ENCODE measurements around the gene ACIN1. TPM values are rescaled to one million over a fixed set of nuclear protein-coding genes. Genes with fewer than 3 reads are reported as not detected.

The ACIN1 gene
- total and polyA plus RNA-seq, 4 experiments from 2014 or later, result 1.2 to 327 (median 169) TPM

- POLR2A ChIA-PET (ENCODE audit: partially characterized antibody), result no interaction called here
Measured at GRCh38 chr14:23115918-23116317, 21.0 kb upstream of the ACIN1 start.

GRCh38 chr14:23115039-23115731 lies 20.2 kb upstream of the ACIN1 start:
- H3K27ac ChIP-seq (ENCODE audit: low read depth, low read length), result no peak overlapping the region
- no peaks in the 10 kb centered on the region for H3K27me3 ChIP-seq (ENCODE audit: insufficient read depth, low read length)
- POLR2A ChIA-PET (ENCODE audit: partially characterized antibody), result no interaction called here
- CTCF ChIA-PET (ENCODE audit: partially characterized antibody), result interaction anchor here (2.0 kb wide), 1 partner anchor 46 kb away, joined by 5 read pairs; no protein-coding TSS in a partner anchor
- H3K27ac Mint-ChIP-seq, result peak overlapping the region in 2 of 7 donors; percentile 18 to 73
- H3K9me3 Mint-ChIP-seq, result no peaks in the 10 kb centered on the region
- H3K36me3 Mint-ChIP-seq, result no peaks in the 10 kb centered on the region
- H3K36me3 ChIP-seq (ENCODE audit: insufficient read depth, low read length), result no peaks in the 10 kb centered on the region
- H3K27me3 Mint-ChIP-seq, result peaks cover 0 to 3% of the 10 kb centered on the region in 2 donors
- H3K4me1 ChIP-seq (ENCODE audit: insufficient read depth, low read length), result peaks cover 47% of the 10 kb centered on the region
- H3K4me3 ChIP-seq (ENCODE audit: low read length in 2 of 2), result no peak overlapping the region
- intact Hi-C loops (cut with micrococcal nuclease), result no loop called here
- H3K4me3 Mint-ChIP-seq, result no peak overlapping the region
- H3K9me3 ChIP-seq (ENCODE audit: control insufficient read depth in 1 of 2, low read length in 2 of 2), result no peaks in the 10 kb centered on the region
- H3K4me1 Mint-ChIP-seq, result peaks cover 16 to 42% (median 17%) of the 10 kb centered on the region in 4 donors
- no peak for DNase-seq

More at GRCh38 chr14:23115918-23116317, 21.0 kb upstream of the ACIN1 start:
- H3K9me3 ChIP-seq (ENCODE audit: control insufficient read depth in 1 of 2, low read length in 2 of 2), result no peaks in the 10 kb centered on the region
- no peaks in the 10 kb centered on the region for H3K27me3 ChIP-seq (ENCODE audit: insufficient read depth, low read length)
- intact Hi-C loops (cut with micrococcal nuclease), result no loop called here
- H3K4me3 ChIP-seq (ENCODE audit: low read length in 2 of 2), result no peak overlapping the region
- Mint-ChIP-seq H3K27me3 (peaks cover 0 to 3% of the 10 kb centered on the region in 2 donors), H3K9me3 (no peaks in the 10 kb centered on the region), H3K36me3 (no peaks in the 10 kb centered on the region), H3K4me1 (peaks cover 23 to 49% (median 24%) of the 10 kb centered on the region in 4 donors), H3K4me3 (no peak overlapping the region), H3K27ac (peak overlapping the region in 3 of 7 donors; percentile 5 to 57 (median 9))
- no peaks in the 10 kb centered on the region for H3K36me3 ChIP-seq (ENCODE audit: insufficient read depth, low read length)
- no peak for DNase-seq
- H3K27ac ChIP-seq (ENCODE audit: low read depth, low read length), result no peak overlapping the region
- CTCF ChIA-PET (ENCODE audit: partially characterized antibody), result interaction anchor here (6.3 kb wide), 1 partner anchor 70 kb away, joined by 151 read pairs; the partner anchor contains the start of gene SLC7A8
- peaks cover 54% of the 10 kb centered on the region for H3K4me1 ChIP-seq (ENCODE audit: insufficient read depth, low read length)

GRCh38 chr14:23114669-23115038 lies 19.7 kb upstream of the ACIN1 start:
- peak overlapping the region in 3 of 7 donors; percentile 18 to 45 (median 23) for H3K27ac Mint-ChIP-seq
- H3K27me3 Mint-ChIP-seq, result peaks cover 0 to 3% of the 10 kb centered on the region in 2 donors
- DNase-seq, result no peak
- H3K4me3 Mint-ChIP-seq, result no peak overlapping the region
- H3K4me1 Mint-ChIP-seq, result peaks cover 11 to 37% (median 12%) of the 10 kb centered on the region in 4 donors
- H3K9me3 Mint-ChIP-seq, result no peaks in the 10 kb centered on the region
- Histone ChIP-seq H3K4me3 (ENCODE audit: low read length in 2 of 2) (no peak overlapping the region), H3K9me3 (ENCODE audit: control insufficient read depth in 1 of 2, low read length in 2 of 2) (no peaks in the 10 kb centered on the region), H3K27me3 (ENCODE audit: insufficient read depth, low read length) (no peaks in the 10 kb centered on the region), H3K4me1 (ENCODE audit: insufficient read depth, low read length) (peaks cover 41% of the 10 kb centered on the region), H3K27ac (ENCODE audit: low read depth, low read length) (no peak overlapping the region), H3K36me3 (ENCODE audit: insufficient read depth, low read length) (no peaks in the 10 kb centered on the region)
- H3K36me3 Mint-ChIP-seq, result no peaks in the 10 kb centered on the region
- intact Hi-C loops (cut with micrococcal nuclease), result no loop called here
- ChIA-PET POLR2A (ENCODE audit: partially characterized antibody) (interaction anchor here (1.3 kb wide), 1 partner anchor 19 kb away, joined by 3 read pairs; the partner anchor contains the start of genes ACIN1 and C14orf119), CTCF (ENCODE audit: partially characterized antibody) (interaction anchor here (2.0 kb wide), 1 partner anchor 46 kb away, joined by 5 read pairs; no protein-coding TSS in a partner anchor)

GRCh38 chr14:23114120-23114458 lies 19.2 kb upstream of the ACIN1 start:
- Mint-ChIP-seq H3K27me3 (peaks cover 0 to 3% of the 10 kb centered on the region in 2 donors), H3K9me3 (no peaks in the 10 kb centered on the region), H3K27ac (peak overlapping the region in 2 of 7 donors; percentile 45 to 76), H3K36me3 (no peaks in the 10 kb centered on the region), H3K4me1 (peaks cover 6 to 31% (median 7%) of the 10 kb centered on the region in 4 donors), H3K4me3 (no peak overlapping the region)
- H3K27ac ChIP-seq (ENCODE audit: low read depth, low read length), result no peak overlapping the region
- DNase-seq, result no peak
- peaks cover 36% of the 10 kb centered on the region for H3K4me1 ChIP-seq (ENCODE audit: insufficient read depth, low read length)
- POLR2A ChIA-PET (ENCODE audit: partially characterized antibody), result interaction anchor here (1.3 kb wide), 1 partner anchor 19 kb away, joined by 3 read pairs; the partner anchor contains the start of genes ACIN1 and C14orf119
- no peak overlapping the region for H3K4me3 ChIP-seq (ENCODE audit: low read length in 2 of 2)
- no peaks in the 10 kb centered on the region for H3K36me3 ChIP-seq (ENCODE audit: insufficient read depth, low read length)
- intact Hi-C loops (cut with micrococcal nuclease), result no loop called here
- no peaks in the 10 kb centered on the region for H3K27me3 ChIP-seq (ENCODE audit: insufficient read depth, low read length)
- CTCF ChIA-PET (ENCODE audit: partially characterized antibody), result interaction anchor here (2.0 kb wide), 1 partner anchor 45 kb away, joined by 5 read pairs; no protein-coding TSS in a partner anchor
- no peaks in the 10 kb centered on the region for H3K9me3 ChIP-seq (ENCODE audit: control insufficient read depth in 1 of 2, low read length in 2 of 2)

- ChIA-PET CTCF (ENCODE audit: partially characterized antibody) (interaction anchor here (0.9 to 2.5 kb wide), 4 partner anchors 7 to 45 kb away, joined by 3 to 14 read pairs (median 6); no protein-coding TSS in a partner anchor), POLR2A (ENCODE audit: partially characterized antibody) (interaction anchor here (0.5 to 1.3 kb wide), 3 partner anchors 18 to 932 kb away, joined by 3 read pairs; partner anchors contain the start of genes ACIN1 and C14orf119)
- Histone ChIP-seq H3K27me3 (ENCODE audit: insufficient read depth, low read length) (no peaks in the 10 kb centered on the region), H3K9me3 (ENCODE audit: control insufficient read depth in 1 of 2, low read length in 2 of 2) (no peaks in the 10 kb centered on the region), H3K27ac (ENCODE audit: low read depth, low read length) (no peak overlapping the region), H3K36me3 (ENCODE audit: insufficient read depth, low read length) (no peaks in the 10 kb centered on the region), H3K4me3 (ENCODE audit: low read length in 2 of 2) (no peak overlapping the region), H3K4me1 (ENCODE audit: insufficient read depth, low read length) (peaks cover 31% of the 10 kb centered on the region)
- intact Hi-C loops (cut with micrococcal nuclease), result no loop called here
- Mint-ChIP-seq H3K4me1 (peaks cover 1 to 26% (median 5%) of the 10 kb centered on the region in 4 donors), H3K27me3 (peaks cover 0 to 3% of the 10 kb centered on the region in 2 donors), H3K9me3 (no peaks in the 10 kb centered on the region), H3K27ac (no peak overlapping the region), H3K36me3 (no peaks in the 10 kb centered on the region), H3K4me3 (no peak overlapping the region)
- no peak for DNase-seq
Measured at GRCh38 chr14:23113431-23114119, 18.6 kb upstream of the ACIN1 start.

GRCh38 chr14:23112359-23113178 lies 17.6 kb upstream of the ACIN1 start:
- Histone ChIP-seq H3K4me1 (ENCODE audit: insufficient read depth, low read length) (peaks cover 21% of the 10 kb centered on the region), H3K4me3 (ENCODE audit: low read length in 2 of 2) (no peak overlapping the region), H3K9me3 (ENCODE audit: control insufficient read depth in 1 of 2, low read length in 2 of 2) (no peaks in the 10 kb centered on the region), H3K27ac (ENCODE audit: low read depth, low read length) (no peak overlapping the region), H3K36me3 (ENCODE audit: insufficient read depth, low read length) (no peaks in the 10 kb centered on the region), H3K27me3 (ENCODE audit: insufficient read depth, low read length) (no peaks in the 10 kb centered on the region)
- peaks cover 0 to 16% (median 3%) of the 10 kb centered on the region in 4 donors for H3K4me1 Mint-ChIP-seq
- no peak for DNase-seq
- H3K27ac Mint-ChIP-seq, result no peak overlapping the region
- H3K9me3 Mint-ChIP-seq, result no peaks in the 10 kb centered on the region
- peaks cover 0 to 3% of the 10 kb centered on the region in 2 donors for H3K27me3 Mint-ChIP-seq
- H3K4me3 Mint-ChIP-seq, result no peak overlapping the region
- intact Hi-C loops (cut with micrococcal nuclease), result no loop called here
- ChIA-PET CTCF (ENCODE audit: partially characterized antibody) (interaction anchor here (0.9 to 2.5 kb wide), 6 partner anchors 8 to 44 kb away, joined by 3 to 14 read pairs (median 4); no protein-coding TSS in a partner anchor), POLR2A (ENCODE audit: partially characterized antibody) (interaction anchor here (0.5 to 1.2 kb wide), 3 partner anchors 18 to 933 kb away, joined by 3 read pairs; partner anchors contain the start of genes ACIN1 and C14orf119)
- H3K36me3 Mint-ChIP-seq, result no peaks in the 10 kb centered on the region

Data from CD4-positive, alpha-beta memory T cell (primary cell).